ENCODE data around the gene ANKRD28. TPM values are rescaled to one million over a fixed set of nuclear protein-coding genes. Genes with fewer than 3 reads are reported as not detected.

ANKRD28 gene
- total and polyA plus RNA-seq, 2 of the 13 experiments (the other 11 are each of a cell fraction or from before 2014, with no cell fraction given), result 21.0 to 28.9 TPM

DNA sequence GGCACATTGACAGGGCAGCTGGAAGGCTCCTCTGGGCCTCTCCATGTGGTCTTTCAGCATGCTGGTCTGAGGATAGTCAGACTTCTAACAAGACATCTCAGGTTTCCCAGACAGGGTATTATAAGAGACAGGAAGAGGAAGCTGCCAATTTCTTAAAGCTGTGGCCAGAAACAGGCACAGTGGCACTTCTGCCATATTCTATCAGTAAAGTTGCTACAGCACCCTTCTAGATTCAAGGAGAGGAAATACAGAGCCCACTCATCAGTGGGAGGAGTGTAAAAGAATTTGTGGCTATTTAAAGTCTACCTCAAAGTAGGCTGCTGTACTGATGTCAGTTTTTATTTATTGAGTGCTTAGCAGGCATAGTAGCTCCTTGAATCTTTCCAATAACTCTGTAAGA, 140.8 kb downstream of the ANKRD28 start:
- TF ChIP-seq, protein P1, sequence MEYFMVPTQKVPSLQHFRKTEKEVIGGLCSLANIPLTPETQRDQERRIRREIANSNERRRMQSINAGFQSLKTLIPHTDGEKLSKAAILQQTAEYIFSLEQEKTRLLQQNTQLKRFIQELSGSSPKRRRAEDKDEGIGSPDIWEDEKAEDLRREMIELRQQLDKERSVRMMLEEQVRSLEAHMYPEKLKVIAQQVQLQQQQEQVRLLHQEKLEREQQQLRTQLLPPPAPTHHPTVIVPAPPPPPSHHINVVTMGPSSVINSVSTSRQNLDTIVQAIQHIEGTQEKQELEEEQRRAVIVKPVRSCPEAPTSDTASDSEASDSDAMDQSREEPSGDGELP (IDR thresholded peaks at IDR 0.05; ENCODE audit: borderline replicate concordance, low read depth), result no peak
- TF ChIP-seq ZMYM4 (CRISPR knock-in tag; IDR thresholded peaks at IDR 0.05) (no peak), HHEX (CRISPR knock-in tag; IDR thresholded peaks at IDR 0.05) (no peak), ZNF589 (CRISPR knock-in tag; conservative IDR thresholded peaks at IDR 0.05) (no peak), KDM3A (CRISPR knock-in tag; IDR thresholded peaks at IDR 0.05; ENCODE audit: low read depth) (no peak), HDAC1 (CRISPR knock-in tag; IDR thresholded peaks at IDR 0.05) (no peak), ZSCAN20 (CRISPR knock-in tag; IDR thresholded peaks at IDR 0.05; ENCODE audit: borderline replicate concordance) (no peak)
- TF ChIP-seq, protein P2, sequence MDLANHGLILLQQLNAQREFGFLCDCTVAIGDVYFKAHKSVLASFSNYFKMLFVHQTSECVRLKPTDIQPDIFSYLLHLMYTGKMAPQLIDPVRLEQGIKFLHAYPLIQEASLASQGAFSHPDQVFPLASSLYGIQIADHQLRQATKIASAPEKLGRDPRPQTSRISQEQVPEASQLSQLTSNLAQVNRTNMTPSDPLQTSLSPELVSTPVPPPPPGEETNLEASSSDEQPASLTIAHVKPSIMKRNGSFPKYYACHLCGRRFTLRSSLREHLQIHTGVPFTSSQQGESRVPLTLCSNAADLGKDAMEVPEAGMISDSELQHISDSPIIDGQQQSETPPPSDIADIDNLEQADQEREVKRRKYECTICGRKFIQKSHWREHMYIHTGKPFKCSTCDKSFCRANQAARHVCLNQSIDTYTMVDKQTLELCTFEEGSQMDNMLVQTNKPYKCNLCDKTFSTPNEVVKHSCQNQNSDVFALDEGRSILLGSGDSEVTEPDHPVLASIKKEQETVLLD (CRISPR knock-in tag; IDR thresholded peaks at IDR 0.05; ENCODE audit: low read depth), result no peak
- TF ChIP-seq, protein P3, sequence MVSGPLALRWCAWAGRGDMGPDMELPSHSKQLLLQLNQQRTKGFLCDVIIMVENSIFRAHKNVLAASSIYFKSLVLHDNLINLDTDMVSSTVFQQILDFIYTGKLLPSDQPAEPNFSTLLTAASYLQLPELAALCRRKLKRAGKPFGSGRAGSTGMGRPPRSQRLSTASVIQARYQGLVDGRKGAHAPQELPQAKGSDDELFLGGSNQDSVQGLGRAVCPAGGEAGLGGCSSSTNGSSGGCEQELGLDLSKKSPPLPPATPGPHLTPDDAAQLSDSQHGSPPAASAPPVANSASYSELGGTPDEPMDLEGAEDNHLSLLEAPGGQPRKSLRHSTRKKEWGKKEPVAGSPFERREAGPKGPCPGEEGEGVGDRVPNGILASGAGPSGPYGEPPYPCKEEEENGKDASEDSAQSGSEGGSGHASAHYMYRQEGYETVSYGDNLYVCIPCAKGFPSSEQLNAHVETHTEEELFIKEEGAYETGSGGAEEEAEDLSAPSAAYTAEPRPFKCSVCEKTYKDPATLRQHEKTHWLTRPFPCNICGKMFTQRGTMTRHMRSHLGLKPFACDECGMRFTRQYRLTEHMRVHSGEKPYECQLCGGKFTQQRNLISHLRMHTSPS (CRISPR knock-in tag; IDR thresholded peaks at IDR 0.05; ENCODE audit: low read depth), result no peak
- TF ChIP-seq, protein P4, sequence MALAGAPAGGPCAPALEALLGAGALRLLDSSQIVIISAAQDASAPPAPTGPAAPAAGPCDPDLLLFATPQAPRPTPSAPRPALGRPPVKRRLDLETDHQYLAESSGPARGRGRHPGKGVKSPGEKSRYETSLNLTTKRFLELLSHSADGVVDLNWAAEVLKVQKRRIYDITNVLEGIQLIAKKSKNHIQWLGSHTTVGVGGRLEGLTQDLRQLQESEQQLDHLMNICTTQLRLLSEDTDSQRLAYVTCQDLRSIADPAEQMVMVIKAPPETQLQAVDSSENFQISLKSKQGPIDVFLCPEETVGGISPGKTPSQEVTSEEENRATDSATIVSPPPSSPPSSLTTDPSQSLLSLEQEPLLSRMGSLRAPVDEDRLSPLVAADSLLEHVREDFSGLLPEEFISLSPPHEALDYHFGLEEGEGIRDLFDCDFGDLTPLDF (CRISPR knock-in tag; IDR thresholded peaks at IDR 0.05), result no peak
- Histone ChIP-seq H3K4me3 (replicated peaks in 1 of 3; ENCODE audit: insufficient read depth in 1 of 3, low read depth in 2 of 3, low read length in 3 of 3) (no peak overlapping the region), H3K4me1 (ENCODE audit: insufficient read depth, low read length) (no peaks in the 10 kb centered on the region), H3K36me3 (replicated peaks in 1 of 2; ENCODE audit: control insufficient read depth in 1 of 2, insufficient read depth in 2 of 2, low read length in 2 of 2) (no peaks in the 10 kb centered on the region), H4K20me1 (ENCODE audit: insufficient read depth, low read length) (no peaks in the 10 kb centered on the region), H2AFZ (ENCODE audit: low read length) (no peak overlapping the region), H3K9ac (ENCODE audit: insufficient read depth, low read depth, low read length) (no peak overlapping the region), H3K9me3 (ENCODE audit: low read length) (peaks cover 12% of the 10 kb centered on the region), H3K27me3 (ENCODE audit: control insufficient read depth in 1 of 2, insufficient read depth in 2 of 2, low read length in 2 of 2) (no peaks in the 10 kb centered on the region), H3K27ac (ENCODE audit: extremely low read length, insufficient read depth, low read length) (no peak overlapping the region), H3K79me2 (ENCODE audit: insufficient read depth, low read length) (no peaks in the 10 kb centered on the region), H3K4me2 (ENCODE audit: low read depth, low read length) (no peak overlapping the region)
- intact Hi-C loops (cut with micrococcal nuclease; ENCODE audit: unreplicated experiment), result no loop called here
- in situ Hi-C loops (cut with HindIII; ENCODE audit: extremely low pct_ligation_motif_present, low pct_unique_long_range_greater_than_20kb), result no loop called here
- BruUV-seq (replicated peaks), result no TSS peak
- ChIA-PET CTCF (ENCODE audit: low intra/inter-chr PET ratio, low total read pairs) (no interaction called here), POLR2A (no interaction called here)
- DNase-seq (ENCODE audit: low spot score) (no peak), FAIRE-seq (no peak), ATAC-seq (no peak)

Measured in HepG2 (cell line).